NCI-H1417 (cell line): ENCODE measurements around the gene TBC1D10B.
A peak's percentile ranks its signal among the peaks of the same experiment; 100 is the strongest.
"Not testable (repeated sequence)": the region's sequence is repeated elsewhere in the genome, so short reads cannot be mapped to it uniquely, and the experiment has no call there.

Experiments
- DNase-seq, 3 experiments: peaks; one replicate each; lab custom pipeline; 2025; lab: John Stamatoyannopoulos, UW

The TBC1D10B gene

GRCh38 chr16:30397776-30398660, 27.7 kb upstream of the TBC1D10B start:
- no peak for DNase-seq

- DNase-seq, result no peak
Measured at GRCh38 chr16:30397056-30397455, 26.8 kb upstream of the TBC1D10B start.

- not testable (repeated sequence) for DNase-seq
Measured at GRCh38 chr16:30396627-30397026, 26.3 kb upstream of the TBC1D10B start.

- no peak for DNase-seq
Measured at GRCh38 chr16:30395992-30396585, 25.8 kb upstream of the TBC1D10B start.

- peak; percentile 85 to 94 (median 94) for DNase-seq
Measured at GRCh38 chr16:30395155-30395991, 25.1 kb upstream of the TBC1D10B start, which contains the start of gene ZNF48. TSS of gene ZNF48 (plus strand) at chr16:30395420. CDS start at chr16:30395795, 375 bp downstream.

- DNase-seq, result peak in 2 of 3 experiments; percentile 71 to 84
Measured at GRCh38 chr16:30394592-30395154, 24.4 kb upstream of the TBC1D10B start.

- no peak for DNase-seq
Measured at GRCh38 chr16:30383521-30383920, 13.2 kb upstream of the TBC1D10B start.

GRCh38 chr16:30382111-30382881, 12.0 kb upstream of the TBC1D10B start, which contains the start of gene SEPTIN1:
TSS of gene SEPTIN1 (minus strand) at chr16:30382561. CDS start at chr16:30382542, 19 bp downstream.
- DNase-seq, result no peak

- DNase-seq, result no peak
Measured at GRCh38 chr16:30381291-30382041, 11.2 kb upstream of the TBC1D10B start.

GRCh38 chr16:30380803-30381208, 10.5 kb upstream of the TBC1D10B start:
- no peak for DNase-seq

GRCh38 chr16:30380072-30380802, 9.9 kb upstream of the TBC1D10B start:
- no peak for DNase-seq

- peak in 1 of 3 experiments; percentile 33 for DNase-seq
Measured at GRCh38 chr16:30379158-30379783, 9.0 kb upstream of the TBC1D10B start.

GRCh38 chr16:30378236-30379157, 8.2 kb upstream of the TBC1D10B start:
- DNase-seq, result peak; percentile 95 to 98 (median 97)

- DNase-seq, result peak; percentile 70 to 95 (median 82)
Measured at GRCh38 chr16:30377812-30378235, 7.5 kb upstream of the TBC1D10B start.

- DNase-seq, result no peak
Measured at GRCh38 chr16:30377050-30377811, 6.9 kb upstream of the TBC1D10B start.

- DNase-seq, result no peak
Measured at GRCh38 chr16:30376461-30376902, 6.2 kb upstream of the TBC1D10B start.

- no peak for DNase-seq
Measured at GRCh38 chr16:30375864-30376263, 5.6 kb upstream of the TBC1D10B start.
